A549 (cell line): ENCODE data around the gene TMEM140.

Experiments
- CBX2 ChIP-seq: fragments of 200-600 bp; sonication (generic); IDR thresholded peaks from 2 replicates; pipeline ENCODE4 v1.6.1; 2016; ENCODE audit warnings: low read depth, mild to moderate bottlenecking, borderline replicate concordance
- CHD2 ChIP-seq: fragments of 150-350 bp; IDR thresholded peaks from 2 replicates; pipeline ENCODE4 v1.6.1; 2014; ENCODE audit warnings: low read length; ENCODE audit not compliant: partially characterized antibody
- EP300 ChIP-seq, 2 experiments: fragments of >200 bp; sonication (Bioruptor Twin); formaldehyde crosslinking; IDR thresholded peaks; 2 replicates in 1 of 2; 3 replicates in 1 of 2; pipeline ENCODE4 v1.6.1; 2016 to 2017
- HDAC2 ChIP-seq: fragments of 200-600 bp; sonication (generic); IDR thresholded peaks from 2 replicates; pipeline ENCODE4 v1.6.1; 2016
- KDM1A ChIP-seq: fragments of 200-600 bp; sonication (generic); IDR thresholded peaks from 2 replicates; pipeline ENCODE4 v1.6.1; 2016; ENCODE audit warnings: low read depth, mild to moderate bottlenecking
- NPAS2 ChIP-seq: fragments of 250-450 bp; sonication (Bioruptor Pico); IDR thresholded peaks from 2 replicates; pipeline ENCODE4 v1.8.0; 2022; ENCODE audit warnings: mild to moderate bottlenecking, moderate library complexity, borderline replicate concordance
- NR3C1 ChIP-seq: fragments of >200 bp; sonication (Bioruptor Twin); formaldehyde crosslinking; IDR thresholded peaks from 3 replicates; pipeline ENCODE4 v1.6.1; 2017
- PBX3 ChIP-seq: IDR thresholded peaks from 2 replicates; pipeline ENCODE4 v1.6.1; 2012
- POLR2A ChIP-seq: IDR thresholded peaks from 2 replicates; pipeline ENCODE4 v1.6.1; 2012; ENCODE audit warnings: mild to moderate bottlenecking, low read length
- RNF2 ChIP-seq: fragments of 200-600 bp; sonication (generic); IDR thresholded peaks from 2 replicates; pipeline ENCODE4 v1.6.1; 2016; ENCODE audit warnings: low read depth, mild to moderate bottlenecking, antibody characterized with exemption, moderate library complexity, borderline replicate concordance
- TF ChIP-seq, protein P1 (sequence below): fragments of >200 bp; sonication (Bioruptor Twin); formaldehyde crosslinking; IDR thresholded peaks from 3 replicates; pipeline ENCODE4 v1.5.1; 2016
- TF ChIP-seq, protein P2 (sequence below): IDR thresholded peaks from 2 replicates; pipeline ENCODE4 v1.6.1; 2012; ENCODE audit warnings: low read depth, borderline replicate concordance
- TF ChIP-seq, protein P3 (sequence below): IDR thresholded peaks from 2 replicates; pipeline ENCODE4 v1.6.1; 2012
- TF ChIP-seq, protein P4 (sequence below): fragments of 450-650 bp; IDR thresholded peaks from 2 replicates; pipeline ENCODE4 v1.6.1; 2014; ENCODE audit warnings: antibody characterized with exemption

- TF ChIP-seq, protein P1, sequence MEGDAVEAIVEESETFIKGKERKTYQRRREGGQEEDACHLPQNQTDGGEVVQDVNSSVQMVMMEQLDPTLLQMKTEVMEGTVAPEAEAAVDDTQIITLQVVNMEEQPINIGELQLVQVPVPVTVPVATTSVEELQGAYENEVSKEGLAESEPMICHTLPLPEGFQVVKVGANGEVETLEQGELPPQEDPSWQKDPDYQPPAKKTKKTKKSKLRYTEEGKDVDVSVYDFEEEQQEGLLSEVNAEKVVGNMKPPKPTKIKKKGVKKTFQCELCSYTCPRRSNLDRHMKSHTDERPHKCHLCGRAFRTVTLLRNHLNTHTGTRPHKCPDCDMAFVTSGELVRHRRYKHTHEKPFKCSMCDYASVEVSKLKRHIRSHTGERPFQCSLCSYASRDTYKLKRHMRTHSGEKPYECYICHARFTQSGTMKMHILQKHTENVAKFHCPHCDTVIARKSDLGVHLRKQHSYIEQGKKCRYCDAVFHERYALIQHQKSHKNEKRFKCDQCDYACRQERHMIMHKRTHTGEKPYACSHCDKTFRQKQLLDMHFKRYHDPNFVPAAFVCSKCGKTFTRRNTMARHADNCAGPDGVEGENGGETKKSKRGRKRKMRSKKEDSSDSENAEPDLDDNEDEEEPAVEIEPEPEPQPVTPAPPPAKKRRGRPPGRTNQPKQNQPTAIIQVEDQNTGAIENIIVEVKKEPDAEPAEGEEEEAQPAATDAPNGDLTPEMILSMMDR = no peak
- TF ChIP-seq CBX2 (no peak), NPAS2 (no peak), KDM1A (no peak), PBX3 (no peak), RNF2 (no peak), EP300 (IDR thresholded peaks at IDR 0.05) (no peak), HDAC2 (no peak), POLR2A (no peak), NR3C1 (no peak), CHD2 (no peak)
- TF ChIP-seq, protein P2, sequence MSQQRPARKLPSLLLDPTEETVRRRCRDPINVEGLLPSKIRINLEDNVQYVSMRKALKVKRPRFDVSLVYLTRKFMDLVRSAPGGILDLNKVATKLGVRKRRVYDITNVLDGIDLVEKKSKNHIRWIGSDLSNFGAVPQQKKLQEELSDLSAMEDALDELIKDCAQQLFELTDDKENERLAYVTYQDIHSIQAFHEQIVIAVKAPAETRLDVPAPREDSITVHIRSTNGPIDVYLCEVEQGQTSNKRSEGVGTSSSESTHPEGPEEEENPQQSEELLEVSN = no peak
- TF ChIP-seq, protein P3, sequence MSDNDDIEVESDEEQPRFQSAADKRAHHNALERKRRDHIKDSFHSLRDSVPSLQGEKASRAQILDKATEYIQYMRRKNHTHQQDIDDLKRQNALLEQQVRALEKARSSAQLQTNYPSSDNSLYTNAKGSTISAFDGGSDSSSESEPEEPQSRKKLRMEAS = no peak
- TF ChIP-seq, protein P4, sequence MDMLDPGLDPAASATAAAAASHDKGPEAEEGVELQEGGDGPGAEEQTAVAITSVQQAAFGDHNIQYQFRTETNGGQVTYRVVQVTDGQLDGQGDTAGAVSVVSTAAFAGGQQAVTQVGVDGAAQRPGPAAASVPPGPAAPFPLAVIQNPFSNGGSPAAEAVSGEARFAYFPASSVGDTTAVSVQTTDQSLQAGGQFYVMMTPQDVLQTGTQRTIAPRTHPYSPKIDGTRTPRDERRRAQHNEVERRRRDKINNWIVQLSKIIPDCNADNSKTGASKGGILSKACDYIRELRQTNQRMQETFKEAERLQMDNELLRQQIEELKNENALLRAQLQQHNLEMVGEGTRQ = no peak
These were observed 51.6 kb downstream of the TMEM140 start for GRCh38 chr7:135199439-135199838.
